ENCODE results near the gene PCDH20.
"Not testable (repeated sequence)": the region's sequence is repeated elsewhere in the genome, so short reads cannot be mapped to it uniquely, and the experiment has no call there.

PCDH20 gene

GRCh38 chr13:61415749-61416148 lies at the start of gene PCDH20:
PCDH20 (minus strand) TSS chr13:61415849; CDS start chr13:61415158, 691 bp downstream.
- DNase-seq (ENCODE audit: low read depth): no peak

- DNase-seq (ENCODE audit: low read depth): no peak
These were observed 47.4 kb upstream of the PCDH20 start for GRCh38 chr13:61463024-61463423.

GRCh38 chr13:61453121-61453520 lies 37.5 kb upstream of the PCDH20 start:
- DNase-seq (ENCODE audit: low read depth): no peak

GRCh38 chr13:61432029-61432428 lies 16.4 kb upstream of the PCDH20 start:
- no peak for DNase-seq (ENCODE audit: low read depth)

- DNase-seq (ENCODE audit: low read depth): no peak
These were observed 8.3 kb upstream of the PCDH20 start for GRCh38 chr13:61423915-61424314.

GRCh38 chr13:61417086-61417570 lies 1.5 kb upstream of the PCDH20 start:
- DNase-seq (ENCODE audit: low read depth): no peak

- no peak for DNase-seq (ENCODE audit: low read depth)
These were observed 459 bp downstream of the PCDH20 start for GRCh38 chr13:61415058-61415721.

GRCh38 chr13:61414686-61415057 lies 977 bp downstream of the PCDH20 start:
- DNase-seq (ENCODE audit: low read depth): no peak

GRCh38 chr13:61413572-61414535 lies 1.8 kb downstream of the PCDH20 start:
- DNase-seq (ENCODE audit: low read depth): no peak

GRCh38 chr13:61410669-61411297 lies 4.9 kb downstream of the PCDH20 start:
- DNase-seq (ENCODE audit: low read depth): no peak

- DNase-seq (ENCODE audit: low read depth): no peak
These were observed 5.4 kb downstream of the PCDH20 start for GRCh38 chr13:61410266-61410665.

- no peak for DNase-seq (ENCODE audit: low read depth)
These were observed 7.1 kb downstream of the PCDH20 start for GRCh38 chr13:61408571-61408970.

GRCh38 chr13:61406275-61406674 lies 9.4 kb downstream of the PCDH20 start:
- no peak for DNase-seq (ENCODE audit: low read depth)

- DNase-seq (ENCODE audit: low read depth): no peak
These were observed 19.5 kb downstream of the PCDH20 start for GRCh38 chr13:61396121-61396520.

- no peak for DNase-seq (ENCODE audit: low read depth)
These were observed 24.2 kb downstream of the PCDH20 start for GRCh38 chr13:61391426-61391825.

GRCh38 chr13:61387694-61388093 lies 28.0 kb downstream of the PCDH20 start:
- DNase-seq (ENCODE audit: low read depth): no peak

GRCh38 chr13:61383111-61383510 lies 32.5 kb downstream of the PCDH20 start:
- no peak for DNase-seq (ENCODE audit: low read depth)

- DNase-seq (ENCODE audit: low read depth): no peak
These were observed 45.1 kb downstream of the PCDH20 start for GRCh38 chr13:61370520-61370919.

GRCh38 chr13:61364690-61365089 lies 51.0 kb downstream of the PCDH20 start:
- DNase-seq (ENCODE audit: low read depth): not testable (repeated sequence)

GRCh38 chr13:61362522-61362921 lies 53.1 kb downstream of the PCDH20 start:
- DNase-seq (ENCODE audit: low read depth): no peak
